NCI-H2107 (cell line): ENCODE data around the gene ICAM2.
"Not testable (repeated sequence)": the region's sequence is repeated elsewhere in the genome, so short reads cannot be mapped to it uniquely, and the experiment has no call there.

ENCODE experiments used
- DNase-seq: peaks from one replicate; lab custom pipeline; 2025; lab: John Stamatoyannopoulos, UW

ICAM2 gene

DNA sequence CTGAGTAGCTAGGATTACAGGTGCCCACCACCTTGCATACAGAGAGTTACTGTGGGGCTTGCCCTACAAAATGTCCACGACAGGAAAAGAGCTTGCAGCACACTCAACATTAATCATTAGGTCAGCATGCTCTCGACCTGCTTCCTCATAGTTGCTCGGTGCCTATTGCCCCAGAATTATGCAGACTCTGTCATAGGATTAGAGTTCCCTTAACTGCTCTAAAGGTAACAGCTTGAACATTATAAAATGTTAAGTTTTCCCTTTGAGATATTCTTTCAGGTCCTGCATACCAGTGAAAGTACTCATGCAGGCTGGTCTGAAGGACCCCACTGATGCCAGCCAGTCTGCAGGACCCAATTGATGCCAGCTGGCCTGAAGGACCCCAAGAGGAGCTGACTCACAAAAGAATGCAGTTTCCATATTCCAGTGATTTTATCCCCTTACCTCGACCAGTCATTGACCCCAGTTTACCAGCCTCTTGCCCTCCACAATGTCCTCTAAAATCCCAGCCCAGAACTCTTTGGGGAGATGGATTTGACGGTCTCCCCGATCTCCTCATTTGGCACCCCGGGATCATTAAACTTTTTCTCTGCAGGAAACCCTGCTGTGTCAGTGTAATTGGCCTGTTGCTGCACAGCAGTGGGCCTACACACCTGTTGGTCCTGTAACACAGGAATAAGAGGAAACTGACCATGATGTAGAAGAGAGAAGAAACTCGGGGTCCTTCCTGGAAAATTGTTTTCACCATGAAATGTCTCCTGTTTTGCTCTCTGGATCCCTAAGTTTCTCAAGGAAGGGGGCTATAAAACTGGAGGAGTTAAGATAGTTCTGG, 10.6 kb downstream of the ICAM2 start:
- no peak for DNase-seq

DNA sequence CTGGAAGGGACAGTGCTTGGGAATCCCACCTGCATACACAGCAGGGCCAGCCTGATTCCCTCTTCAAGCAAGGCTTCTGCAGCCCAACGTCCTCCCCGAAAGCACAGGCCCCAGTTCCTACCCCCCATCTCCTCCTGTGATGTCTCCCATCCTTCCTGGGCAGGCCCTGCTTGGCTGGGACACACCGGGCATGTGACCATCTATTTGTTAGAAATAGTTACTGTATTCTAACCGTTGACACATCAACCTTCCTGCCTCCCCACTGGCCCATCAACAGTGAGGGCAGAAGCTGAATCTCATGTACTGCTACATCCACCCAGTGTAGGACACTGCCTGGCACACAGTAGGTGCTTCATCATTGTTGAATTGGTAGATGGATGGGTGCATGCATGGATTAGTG, 11.6 kb downstream of the ICAM2 start:
- no peak for DNase-seq

GRCh38 chr17:64008346-64008745, 12.1 kb downstream of the ICAM2 start:
- no peak for DNase-seq

DNA sequence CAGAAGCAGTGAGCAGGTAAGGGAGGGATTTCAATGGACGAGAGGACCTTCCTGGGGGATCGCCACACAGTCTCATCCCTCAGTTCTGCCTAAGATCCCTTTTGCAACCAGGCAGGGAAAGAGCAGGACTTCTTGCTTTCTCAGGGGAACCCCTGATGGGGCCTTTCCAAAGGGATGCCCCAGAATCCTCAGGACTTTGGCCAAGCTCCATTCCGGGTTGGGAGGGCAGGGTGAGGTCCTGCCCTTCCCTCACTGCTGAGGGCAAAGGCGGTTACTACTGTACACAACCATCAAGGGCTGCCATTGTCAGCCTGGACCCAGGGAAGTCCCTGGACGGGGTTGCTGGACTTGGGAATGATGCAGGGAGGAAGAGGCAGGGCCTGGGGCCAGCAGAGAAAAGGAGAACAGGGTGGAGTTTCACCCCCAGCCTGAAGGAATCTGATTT, 12.6 kb downstream of the ICAM2 start:
- DNase-seq = no peak

DNA sequence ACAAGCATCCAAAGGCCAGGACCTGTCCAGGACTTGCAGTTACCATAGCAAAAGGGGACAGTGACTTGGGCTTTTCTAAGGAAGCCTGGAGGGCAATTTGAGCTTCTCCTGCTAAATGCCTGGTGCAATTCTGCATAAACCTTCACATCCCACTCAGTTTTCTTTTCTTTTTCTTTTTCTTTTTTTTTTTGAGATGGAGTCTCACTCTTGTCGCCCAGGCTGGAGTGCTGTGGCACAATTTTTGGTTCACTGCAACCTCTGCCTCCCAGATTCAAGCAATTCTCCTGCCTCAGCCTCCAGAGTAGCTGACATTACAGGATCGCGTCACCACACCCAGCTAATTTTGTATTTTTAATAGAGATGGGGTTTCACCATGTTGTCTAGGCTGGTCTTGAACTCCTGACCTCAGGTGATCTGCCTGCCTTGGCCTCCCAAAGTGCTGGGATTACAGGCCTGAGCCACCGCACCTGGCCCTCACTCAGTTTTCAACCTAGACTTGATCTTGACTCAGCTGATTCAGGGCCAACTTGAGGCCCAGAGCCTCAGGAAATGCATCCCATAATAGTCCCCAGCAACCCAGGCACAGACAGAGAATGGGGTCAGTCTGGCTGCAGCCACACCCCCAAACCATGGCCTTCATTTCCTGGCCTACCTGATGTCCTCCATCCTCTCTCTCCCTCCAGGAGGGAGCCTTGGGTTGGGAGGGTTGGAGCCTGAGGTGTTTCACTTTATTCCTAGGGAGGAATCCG, 13.2 kb downstream of the ICAM2 start:
- not testable (repeated sequence) for DNase-seq

DNA sequence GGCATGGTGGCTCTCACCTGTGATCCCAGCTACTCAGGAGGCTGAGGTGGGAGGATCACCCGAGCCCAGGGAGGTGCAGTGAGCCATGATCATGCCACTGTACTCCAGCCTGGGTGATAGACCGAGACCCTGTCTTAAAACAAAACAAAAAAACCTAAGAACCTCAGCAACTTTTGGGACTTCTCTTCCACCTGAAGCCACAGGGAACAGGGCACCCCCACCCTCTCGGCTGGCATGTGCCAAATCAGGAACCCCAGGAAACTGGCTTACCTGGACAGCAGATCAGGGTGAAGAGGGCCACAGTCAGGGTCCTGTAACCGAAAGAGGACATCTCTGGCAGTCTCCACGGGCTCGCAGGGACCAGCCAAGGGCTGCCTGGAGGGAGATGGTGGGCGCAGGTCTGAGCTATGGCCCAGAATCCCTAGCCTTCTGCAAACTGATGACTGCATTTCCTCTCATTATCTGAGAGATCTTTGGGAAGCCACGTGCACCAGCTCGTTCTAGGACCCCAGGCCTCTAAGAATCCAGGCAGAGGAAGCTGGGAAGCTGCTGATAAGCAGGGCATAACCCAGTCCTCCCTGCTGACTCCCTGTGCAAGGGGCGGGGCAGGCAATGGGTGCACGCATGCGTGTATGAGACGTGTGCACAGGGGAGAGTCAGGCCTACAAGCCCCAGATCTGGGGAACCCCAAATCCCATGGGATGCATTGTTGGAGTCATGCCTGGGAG, 13.9 kb downstream of the ICAM2 start:
- DNase-seq = no peak

DNA sequence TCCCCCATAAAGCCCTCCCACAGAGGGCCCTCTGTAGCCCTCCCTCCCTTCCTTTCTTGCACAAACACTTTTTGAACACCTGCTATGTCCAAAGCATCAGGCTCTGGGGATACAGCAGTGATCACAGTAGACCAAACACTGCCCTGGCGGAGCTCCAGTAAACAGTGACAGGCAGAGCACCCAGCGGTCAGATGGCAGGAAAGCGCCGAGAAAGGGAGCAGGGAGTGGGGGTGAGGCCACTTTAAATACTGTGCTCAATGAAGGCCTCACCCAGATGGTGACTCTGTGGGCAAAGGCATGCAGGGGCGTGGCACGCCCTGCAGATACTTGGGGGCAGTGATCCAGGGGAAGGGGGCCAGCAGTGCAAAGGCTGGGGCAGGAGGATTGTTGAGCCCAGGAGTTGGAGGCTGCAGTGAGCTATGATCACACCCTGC, 14.7 kb downstream of the ICAM2 start:
- DNase-seq = peak; percentile 48

GRCh38 chr17:64004903-64005733, 15.3 kb downstream of the ICAM2 start:
- DNase-seq = no peak

DNA sequence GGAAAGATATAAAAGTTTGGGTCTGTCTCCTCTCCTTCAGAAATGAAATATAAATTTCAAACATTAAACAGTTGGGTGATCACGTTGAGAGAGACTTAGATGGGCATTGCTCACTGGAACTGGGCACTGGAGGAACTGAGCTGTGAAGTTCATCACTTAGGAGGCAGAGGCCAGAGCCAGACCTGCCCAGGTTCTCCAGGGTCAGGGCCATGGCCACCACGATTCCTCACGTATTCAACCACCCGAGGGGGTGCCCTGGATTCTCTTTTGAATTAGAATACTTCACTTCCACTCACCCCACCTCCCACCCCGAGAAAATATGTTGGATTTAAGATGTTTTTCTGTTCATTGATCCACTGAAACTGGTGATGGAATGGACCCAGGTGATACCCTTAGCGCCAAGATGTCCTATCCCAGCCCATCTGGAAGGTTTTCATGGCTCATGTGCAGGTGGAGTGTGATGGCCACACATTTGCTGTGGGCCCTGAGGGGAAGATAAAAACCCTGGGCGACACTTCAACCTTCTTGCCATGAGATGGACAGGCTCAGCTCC, 16.1 kb downstream of the ICAM2 start:
- DNase-seq = no peak

GRCh38 chr17:64003526-64004121, 16.8 kb downstream of the ICAM2 start:
- DNase-seq = no peak

GRCh38 chr17:64002658-64003525, 17.5 kb downstream of the ICAM2 start:
- DNase-seq = no peak

- no peak for DNase-seq
These were observed 18.5 kb downstream of the ICAM2 start for GRCh38 chr17:64001763-64002529.

DNA sequence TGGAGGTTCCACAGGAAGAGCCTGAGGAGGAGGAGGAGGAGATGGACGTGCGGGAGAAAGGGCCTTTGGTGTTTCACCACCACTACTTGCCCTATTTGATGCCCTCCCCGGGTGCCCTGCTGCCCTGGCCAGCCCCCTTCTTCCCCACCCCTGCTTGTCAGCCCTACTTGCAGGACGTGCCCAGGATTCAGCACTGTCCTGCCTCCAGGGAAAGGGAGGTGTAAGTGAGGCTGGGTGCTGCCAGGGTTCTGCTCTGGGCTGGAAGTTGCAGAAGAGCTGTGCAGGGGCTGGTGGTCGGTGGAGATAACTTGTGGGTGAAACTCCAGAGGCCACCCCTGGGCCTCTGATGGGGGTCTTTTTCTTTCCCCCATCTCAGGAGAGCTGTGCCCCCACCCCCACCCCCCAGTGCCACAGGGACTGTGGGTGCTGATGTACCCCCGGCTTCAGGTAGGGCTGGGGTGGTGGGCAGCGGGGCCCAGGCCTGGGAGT, 19.3 kb downstream of the ICAM2 start:
- no peak for DNase-seq

- no peak for DNase-seq
These were observed 20.5 kb downstream of the ICAM2 start for GRCh38 chr17:63999680-64000531.

DNA sequence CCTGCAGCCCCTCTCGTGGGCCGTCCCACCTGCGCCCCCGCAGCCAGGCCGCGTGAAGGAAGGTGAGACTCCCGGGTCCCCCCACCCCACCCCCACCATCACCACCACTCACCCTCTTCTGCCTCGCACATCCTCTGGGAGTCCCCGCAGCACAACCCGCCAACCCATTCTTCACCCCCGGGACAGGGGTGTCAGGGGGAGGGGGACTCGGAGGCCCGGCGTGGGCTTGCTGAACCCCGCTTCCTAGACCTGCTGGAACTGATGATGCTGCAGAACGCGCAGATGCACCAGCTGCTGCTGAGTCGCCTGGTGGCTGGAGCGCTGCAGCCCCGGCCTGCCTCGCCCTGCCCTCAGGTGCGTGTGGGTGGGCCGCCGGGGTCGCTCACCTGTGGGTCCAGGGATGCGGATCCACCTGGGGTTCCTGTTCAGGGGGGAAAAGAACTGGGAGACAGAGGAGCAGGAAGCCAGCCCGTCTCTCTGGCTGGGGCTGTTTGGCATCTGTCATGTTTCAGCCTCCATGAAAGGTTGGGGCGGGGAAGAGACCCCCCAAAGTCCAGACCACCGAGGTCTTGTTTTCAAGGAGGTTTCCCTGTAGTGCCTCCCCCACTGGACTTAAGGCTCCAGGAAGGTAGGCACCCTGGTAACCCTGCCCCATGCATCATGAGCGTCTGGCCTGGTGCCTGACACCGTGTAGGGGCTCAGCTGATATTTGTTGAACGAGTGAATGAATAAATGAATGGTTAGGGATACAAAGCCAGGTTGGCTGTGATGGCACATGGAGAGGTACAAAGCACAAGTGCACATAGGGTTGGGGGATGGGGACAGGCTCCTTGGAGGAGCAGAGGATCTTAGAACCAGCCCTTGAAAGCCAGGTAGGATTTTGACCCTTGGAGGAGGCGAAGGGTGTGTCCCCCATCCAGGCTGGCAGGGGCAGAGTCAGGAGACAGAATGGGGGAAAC, 21.4 kb downstream of the ICAM2 start:
- DNase-seq = no peak

GRCh38 chr17:63998050-63998720, 22.2 kb downstream of the ICAM2 start, which contains the start of gene PRR29:
TSS of gene PRR29 (plus strand) at chr17:63998351. CDS start at chr17:63998365, 14 bp downstream.
- DNase-seq = peak; percentile 22
